Stomach (tissue), 4 donors: ENCODE results near the gene ARHGAP21.
"Not testable (repeated sequence)": the region's sequence is repeated elsewhere in the genome, so short reads cannot be mapped to it uniquely, and the experiment has no call there.

Experiments
- POLR2AphosphoS5 ChIP-seq, 3 donors: sonication (generic); formaldehyde crosslinking; IDR thresholded peaks; one replicate each; pipeline ENCODE4 v1.6.1; 2016; ENCODE audit warnings: antibody characterized with exemption in 3 of 3
- TF ChIP-seq, protein P1 (sequence below), 7 experiments: fragments of 450-650 bp in 4 of 7; fragments of 200-600 bp in 3 of 7; sonication (generic) in 3 of 7; IDR thresholded peaks; one replicate each; pipeline ENCODE4 v1.5.1; 2016 to 2019; ENCODE audit warnings: antibody characterized with exemption in 7 of 7, control low read depth in 2 of 7, mild to moderate bottlenecking in 1 of 7

DNA sequence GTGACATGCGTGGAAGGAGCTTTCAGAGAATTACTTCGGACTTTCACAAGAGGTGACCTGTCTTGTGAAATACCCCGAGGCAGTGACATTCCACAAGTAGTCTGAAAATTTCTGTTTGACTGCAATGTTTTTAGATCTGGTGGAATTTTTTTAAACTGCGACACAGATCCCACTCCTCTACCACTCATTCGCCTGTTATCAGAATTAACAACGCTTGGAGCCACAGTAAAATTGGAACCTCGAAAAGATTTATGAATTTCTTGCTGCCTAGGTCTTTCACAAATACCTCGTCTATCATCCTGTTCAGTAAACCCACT, 103.7 kb downstream of the ARHGAP21 start:
- TF ChIP-seq, protein P1, sequence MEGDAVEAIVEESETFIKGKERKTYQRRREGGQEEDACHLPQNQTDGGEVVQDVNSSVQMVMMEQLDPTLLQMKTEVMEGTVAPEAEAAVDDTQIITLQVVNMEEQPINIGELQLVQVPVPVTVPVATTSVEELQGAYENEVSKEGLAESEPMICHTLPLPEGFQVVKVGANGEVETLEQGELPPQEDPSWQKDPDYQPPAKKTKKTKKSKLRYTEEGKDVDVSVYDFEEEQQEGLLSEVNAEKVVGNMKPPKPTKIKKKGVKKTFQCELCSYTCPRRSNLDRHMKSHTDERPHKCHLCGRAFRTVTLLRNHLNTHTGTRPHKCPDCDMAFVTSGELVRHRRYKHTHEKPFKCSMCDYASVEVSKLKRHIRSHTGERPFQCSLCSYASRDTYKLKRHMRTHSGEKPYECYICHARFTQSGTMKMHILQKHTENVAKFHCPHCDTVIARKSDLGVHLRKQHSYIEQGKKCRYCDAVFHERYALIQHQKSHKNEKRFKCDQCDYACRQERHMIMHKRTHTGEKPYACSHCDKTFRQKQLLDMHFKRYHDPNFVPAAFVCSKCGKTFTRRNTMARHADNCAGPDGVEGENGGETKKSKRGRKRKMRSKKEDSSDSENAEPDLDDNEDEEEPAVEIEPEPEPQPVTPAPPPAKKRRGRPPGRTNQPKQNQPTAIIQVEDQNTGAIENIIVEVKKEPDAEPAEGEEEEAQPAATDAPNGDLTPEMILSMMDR (IDR thresholded peaks at IDR 0.05): not testable (repeated sequence)
- TF ChIP-seq POLR2AphosphoS5 (IDR thresholded peaks at IDR 0.05): not testable (repeated sequence)
